ENCODE data around the gene GRIK2. TPM values are rescaled to one million over a fixed set of nuclear protein-coding genes. Genes with fewer than 3 reads are reported as not detected.

GRIK2 gene
- polyA plus RNA-seq, 1 experiment: 12.8 TPM

DNA sequence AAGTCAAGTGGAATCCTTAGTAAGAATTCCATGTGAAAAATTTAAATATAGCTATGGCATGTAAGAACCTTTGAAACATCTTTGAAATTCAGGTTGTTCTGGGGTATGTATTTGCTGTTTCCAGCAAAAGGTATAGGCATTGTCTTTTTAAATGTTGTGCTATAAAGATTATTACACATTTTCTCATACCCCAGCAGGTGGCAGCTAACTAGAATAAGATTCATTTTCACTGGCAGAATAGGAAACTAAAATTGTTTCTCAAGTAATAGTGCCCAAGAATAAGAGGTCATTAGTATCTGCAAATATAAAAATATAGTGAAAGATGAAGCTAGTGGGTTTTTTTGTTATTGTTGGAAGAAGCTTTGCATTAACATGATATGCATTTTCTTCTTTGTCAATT lies 1.8 kb downstream of the GRIK2 start:
- H3K4me3 ChIP-seq (ENCODE audit: low read depth, low read length): no peak overlapping the region
- CTCF ChIA-PET: interaction anchor here (0.7 to 1.3 kb wide), 6 partner anchors 10 to 458 kb away, joined by 3 to 4 read pairs (median 3); no protein-coding TSS in a partner anchor
- DNase-seq (ENCODE audit: low read depth, low spot score): no peak
- POLR2A ChIA-PET: no interaction called here
- H3K27ac ChIP-seq (ENCODE audit: low read depth, low read length): no peak overlapping the region
- H3K27me3 ChIP-seq (ENCODE audit: control insufficient read depth, insufficient read depth, low read length): no peaks in the 10 kb centered on the region
- TF ChIP-seq, protein P1, sequence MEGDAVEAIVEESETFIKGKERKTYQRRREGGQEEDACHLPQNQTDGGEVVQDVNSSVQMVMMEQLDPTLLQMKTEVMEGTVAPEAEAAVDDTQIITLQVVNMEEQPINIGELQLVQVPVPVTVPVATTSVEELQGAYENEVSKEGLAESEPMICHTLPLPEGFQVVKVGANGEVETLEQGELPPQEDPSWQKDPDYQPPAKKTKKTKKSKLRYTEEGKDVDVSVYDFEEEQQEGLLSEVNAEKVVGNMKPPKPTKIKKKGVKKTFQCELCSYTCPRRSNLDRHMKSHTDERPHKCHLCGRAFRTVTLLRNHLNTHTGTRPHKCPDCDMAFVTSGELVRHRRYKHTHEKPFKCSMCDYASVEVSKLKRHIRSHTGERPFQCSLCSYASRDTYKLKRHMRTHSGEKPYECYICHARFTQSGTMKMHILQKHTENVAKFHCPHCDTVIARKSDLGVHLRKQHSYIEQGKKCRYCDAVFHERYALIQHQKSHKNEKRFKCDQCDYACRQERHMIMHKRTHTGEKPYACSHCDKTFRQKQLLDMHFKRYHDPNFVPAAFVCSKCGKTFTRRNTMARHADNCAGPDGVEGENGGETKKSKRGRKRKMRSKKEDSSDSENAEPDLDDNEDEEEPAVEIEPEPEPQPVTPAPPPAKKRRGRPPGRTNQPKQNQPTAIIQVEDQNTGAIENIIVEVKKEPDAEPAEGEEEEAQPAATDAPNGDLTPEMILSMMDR (IDR thresholded peaks at IDR 0.05; ENCODE audit: low read depth, low read length): peak; percentile 38
- H3K9me3 ChIP-seq (ENCODE audit: control insufficient read depth, insufficient read depth, low read length): no peaks in the 10 kb centered on the region

DNA sequence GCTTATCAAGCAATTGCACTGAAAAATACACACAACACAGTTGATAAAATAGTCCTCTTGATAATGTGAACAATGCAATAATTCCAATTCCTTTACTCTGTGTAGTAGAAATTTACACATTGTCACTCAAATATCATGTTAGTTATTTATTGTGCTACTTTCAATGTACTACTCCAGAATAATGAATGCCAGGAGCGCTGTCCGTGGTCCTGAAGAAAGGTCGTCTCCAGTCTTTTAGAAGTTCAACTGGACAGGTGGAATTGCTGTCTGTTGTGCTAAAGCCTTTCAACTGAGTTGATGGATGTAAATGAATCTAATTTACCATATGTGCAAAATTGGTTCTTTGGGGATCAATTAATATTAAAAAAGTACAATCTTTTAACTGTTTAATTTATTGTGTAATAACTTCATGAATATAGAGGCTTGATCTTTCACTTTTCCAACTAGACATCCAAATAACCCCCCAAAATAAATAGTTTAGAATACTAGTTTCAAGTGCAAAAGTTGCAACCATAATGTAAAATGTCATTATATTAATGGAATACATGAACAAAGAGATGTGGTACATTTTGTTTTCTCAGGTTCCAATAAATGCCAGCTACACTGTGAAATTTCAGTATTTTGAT lies 3.2 kb downstream of the GRIK2 start:
- Histone ChIP-seq H3K27ac (ENCODE audit: low read depth, low read length) (no peak overlapping the region), H3K27me3 (ENCODE audit: control insufficient read depth, insufficient read depth, low read length) (no peaks in the 10 kb centered on the region), H3K4me3 (ENCODE audit: low read depth, low read length) (no peak overlapping the region), H3K9me3 (ENCODE audit: control insufficient read depth, insufficient read depth, low read length) (no peaks in the 10 kb centered on the region; the same call in 1 of the 2 replicates)
- TF ChIP-seq, protein P1 (IDR thresholded peaks at IDR 0.05; ENCODE audit: low read depth, low read length): no peak
- ChIA-PET POLR2A (interaction anchor here (0.6 kb wide), 1 partner anchor 109 kb away, joined by 7 read pairs; no protein-coding TSS in a partner anchor), CTCF (no interaction called here)
- DNase-seq (ENCODE audit: low read depth, low spot score): no peak

DNA sequence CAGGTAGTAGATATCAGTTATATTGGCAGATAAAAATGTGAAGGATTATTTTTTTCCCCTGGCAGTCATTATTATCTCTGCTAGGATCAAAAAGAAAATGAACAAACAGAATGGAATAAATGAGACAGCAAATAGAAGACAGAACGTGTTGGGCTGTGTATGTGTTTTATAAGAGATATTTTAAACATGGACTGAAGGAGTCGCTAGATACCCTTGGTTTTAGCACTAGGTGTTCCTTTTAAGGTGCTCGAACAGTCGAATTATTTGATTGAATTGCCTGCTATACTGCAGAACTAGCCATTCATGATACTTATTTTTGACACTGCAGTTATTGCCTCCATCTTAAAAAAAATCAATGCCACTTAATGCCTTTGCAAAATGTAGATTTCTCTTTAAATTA lies 3.7 kb downstream of the GRIK2 start:
- no peak overlapping the region for H3K4me3 ChIP-seq (ENCODE audit: low read depth, low read length)
- peaks cover under 1% of the 10 kb centered on the region; the same call in 1 of the 2 replicates for H3K9me3 ChIP-seq (ENCODE audit: control insufficient read depth, insufficient read depth, low read length)
- H3K27ac ChIP-seq (ENCODE audit: low read depth, low read length): no peak overlapping the region
- TF ChIP-seq, protein P1 (IDR thresholded peaks at IDR 0.05; ENCODE audit: low read depth, low read length): peak; percentile 53
- no peaks in the 10 kb centered on the region for H3K27me3 ChIP-seq (ENCODE audit: control insufficient read depth, insufficient read depth, low read length)
- ChIA-PET CTCF (no interaction called here), POLR2A (interaction anchor here (0.6 kb wide), 1 partner anchor 108 kb away, joined by 7 read pairs; no protein-coding TSS in a partner anchor)
- DNase-seq (ENCODE audit: low read depth, low spot score): no peak

DNA sequence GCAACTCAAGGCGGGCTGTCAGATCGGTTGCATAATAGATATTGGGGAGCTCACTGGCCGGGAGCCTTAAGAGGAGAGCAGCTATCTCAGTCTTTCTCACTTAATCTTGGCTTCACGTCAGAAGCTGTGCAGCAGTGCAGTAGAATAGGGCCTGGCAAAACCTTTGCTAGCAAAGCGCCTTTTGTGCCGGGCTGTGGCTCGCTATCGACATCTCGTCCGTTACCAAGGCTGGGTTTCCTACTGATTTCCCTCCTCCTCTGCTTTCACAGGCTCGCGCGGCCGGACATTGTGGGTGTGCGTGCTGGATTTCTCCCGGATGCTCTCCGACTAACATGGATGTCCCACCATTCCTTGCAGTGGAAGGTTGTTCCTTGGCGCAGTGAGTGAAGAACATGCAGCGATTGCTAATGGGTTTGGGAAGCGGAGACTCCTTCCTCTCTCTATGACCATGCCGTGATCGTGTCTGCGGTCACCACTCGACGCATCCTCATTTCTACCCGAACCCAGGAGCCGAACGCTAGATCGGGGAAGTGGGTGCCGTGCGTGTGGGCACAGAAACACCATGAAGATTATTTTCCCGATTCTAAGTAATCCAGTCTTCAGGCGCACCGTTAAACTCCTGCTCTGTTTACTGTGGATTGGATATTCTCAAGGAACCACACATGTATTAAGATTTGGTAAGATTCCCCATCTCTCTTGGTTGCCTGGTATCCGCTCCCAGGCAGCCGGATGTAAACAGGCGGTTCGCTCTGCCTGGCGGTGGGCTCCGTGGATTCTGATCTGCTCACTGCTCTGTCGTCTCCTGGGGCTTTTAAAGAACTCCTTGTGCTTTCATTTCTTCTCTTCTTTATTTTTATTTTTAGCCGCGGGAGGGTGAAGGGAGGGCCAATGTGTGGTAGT lies 5.5 kb downstream of the GRIK2 start:
- no peaks in the 10 kb centered on the region for H3K27me3 ChIP-seq (ENCODE audit: control insufficient read depth, insufficient read depth, low read length)
- CTCF ChIA-PET: no interaction called here
- POLR2A ChIA-PET: no interaction called here
- H3K4me3 ChIP-seq (ENCODE audit: low read depth, low read length): peak overlapping the region; percentile 67
- H3K9me3 ChIP-seq (ENCODE audit: control insufficient read depth, insufficient read depth, low read length): peaks cover 5% of the 10 kb centered on the region; the same call in 1 of the 2 replicates
- H3K27ac ChIP-seq (ENCODE audit: low read depth, low read length): peak overlapping the region; percentile 13
- no peak for DNase-seq (ENCODE audit: low read depth, low spot score)
- TF ChIP-seq, protein P1 (IDR thresholded peaks at IDR 0.05; ENCODE audit: low read depth, low read length): no peak
